Ureter (tissue), 1 donor: ENCODE measurements around the gene TAGLN2. TPM values are rescaled to one million over a fixed set of nuclear protein-coding genes. Genes with fewer than 3 reads are reported as not detected.

Source experiments
- DNase-seq: peaks from one replicate; pipeline ENCODE4 v3.0.0-alpha.2; 2020; ENCODE audit warnings: low spot score
- total RNA-seq: library from RNA; stranded (reverse); gene quantifications from one replicate; pipeline ENCODE4 v1.2.4, GENCODE V29; 2023
- donor health status: DM: yes; HTN: yes; CAD: no.

The TAGLN2 gene
- total RNA-seq, result 322 TPM

- DNase-seq, result peak; percentile 93
Measured at GRCh38 chr1:159924791-159925718, at the start of gene TAGLN2. Gene TAGLN2, minus strand, starts transcription at chr1:159925507. Its CDS starts 4,998 bp downstream, at chr1:159920509.

DNA sequence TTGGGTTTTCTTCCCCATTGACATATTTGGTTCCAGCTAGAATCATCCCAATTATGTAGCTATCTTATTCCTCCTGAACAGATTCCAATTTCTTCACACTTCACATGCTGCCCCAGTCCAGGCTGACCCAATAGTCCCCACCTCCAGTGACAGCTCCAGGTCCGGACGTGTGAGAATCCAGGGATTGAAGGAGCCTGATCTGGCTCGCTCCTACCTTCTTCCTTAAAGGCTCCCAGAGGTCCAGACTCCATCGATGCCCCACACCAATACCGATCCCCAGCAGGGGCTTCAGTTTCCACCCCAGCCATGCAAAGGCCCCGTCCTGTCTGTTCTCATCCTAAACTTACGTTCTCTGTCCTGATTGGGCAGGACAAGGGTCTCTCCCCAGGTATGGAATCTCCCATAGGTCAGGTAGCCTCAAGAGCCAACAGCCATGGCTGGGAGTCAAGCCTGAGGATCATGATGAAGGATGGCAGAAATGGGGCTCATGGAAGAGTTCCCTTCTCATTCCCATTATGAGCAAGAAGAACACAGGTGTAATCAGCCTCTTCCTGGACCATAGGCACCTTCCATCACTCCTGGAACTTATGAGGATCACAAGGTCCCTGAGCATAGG, 49.2 kb upstream of the TAGLN2 start:
- no peak for DNase-seq

GRCh38 chr1:159973350-159973940, 48.1 kb upstream of the TAGLN2 start:
- DNase-seq, result no peak

DNA sequence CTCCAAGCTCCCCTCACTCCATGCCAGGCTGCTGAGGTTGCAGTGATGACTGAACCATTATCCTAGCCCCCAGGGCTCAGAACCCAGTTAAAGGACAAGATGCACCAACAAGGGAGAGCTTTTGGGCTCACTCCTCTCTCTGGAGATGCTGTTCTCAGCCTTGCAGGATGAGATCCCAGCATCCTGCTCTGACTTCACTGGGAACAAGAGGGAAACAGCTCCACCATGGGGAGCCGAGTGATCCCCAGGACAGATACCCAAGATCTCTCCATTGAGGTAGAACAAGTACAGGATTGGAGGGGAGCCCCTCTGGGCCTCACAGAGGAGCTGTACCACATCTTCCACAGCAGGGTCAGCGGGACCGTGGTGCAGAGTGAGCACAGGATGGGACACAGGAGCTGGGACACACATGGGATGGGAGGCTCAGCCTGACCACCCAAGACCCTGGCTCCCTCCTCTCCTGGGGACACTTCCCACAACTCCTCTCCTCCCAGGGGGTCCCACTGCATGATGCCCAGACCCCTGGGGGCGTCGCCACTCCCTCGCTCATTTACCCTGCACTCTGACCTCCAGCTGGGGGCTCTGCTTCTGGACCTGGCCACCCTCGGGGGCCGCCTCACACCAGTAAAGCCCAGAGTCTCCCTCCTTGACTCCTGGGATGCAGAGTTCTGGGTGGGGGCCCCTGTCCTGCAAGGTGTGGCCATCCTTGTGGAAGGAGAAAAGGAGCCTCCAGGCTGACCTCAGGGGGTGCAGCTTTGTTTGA, 47.3 kb upstream of the TAGLN2 start:
- DNase-seq, result no peak

DNA sequence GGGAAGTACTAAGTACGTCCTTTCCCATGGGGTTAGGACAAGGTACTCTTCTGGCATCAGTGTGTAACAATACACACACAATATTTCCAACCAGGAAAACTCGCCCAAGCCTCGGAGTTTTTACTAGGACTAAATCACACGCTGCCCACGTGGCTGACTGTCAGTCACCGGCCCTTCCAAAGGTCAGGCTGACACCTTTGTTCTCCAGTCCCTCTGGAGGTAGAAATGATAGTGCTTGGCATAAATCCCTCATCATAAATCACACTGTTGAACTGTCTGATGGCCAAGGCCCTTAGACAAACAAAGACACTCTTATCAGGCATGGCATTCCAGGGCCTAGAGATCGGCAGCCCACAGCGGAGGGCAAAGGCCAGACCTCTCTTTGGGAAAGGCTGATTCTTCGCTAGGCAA, 45.6 kb upstream of the TAGLN2 start:
- DNase-seq, result no peak

DNA sequence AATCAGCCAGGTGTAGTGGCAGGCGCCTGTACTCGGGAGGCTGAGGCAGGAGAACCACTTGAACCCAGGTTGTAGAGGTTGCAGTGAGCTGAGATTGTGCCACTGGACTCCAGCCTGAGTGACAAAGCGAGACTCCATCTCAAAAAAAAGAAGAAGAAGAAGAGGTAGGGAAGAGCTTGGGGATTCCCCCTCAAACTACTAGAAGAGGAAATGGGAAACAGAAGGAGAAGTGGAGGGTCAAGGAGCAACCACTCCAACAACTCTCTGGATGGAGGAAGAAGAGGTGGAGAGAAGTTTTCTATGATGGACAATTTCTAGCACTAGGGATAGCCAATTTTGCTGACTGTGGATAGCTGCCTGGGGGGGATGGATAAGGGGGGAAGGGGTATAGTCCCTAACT, 43.6 kb upstream of the TAGLN2 start:
- no peak for DNase-seq

DNA sequence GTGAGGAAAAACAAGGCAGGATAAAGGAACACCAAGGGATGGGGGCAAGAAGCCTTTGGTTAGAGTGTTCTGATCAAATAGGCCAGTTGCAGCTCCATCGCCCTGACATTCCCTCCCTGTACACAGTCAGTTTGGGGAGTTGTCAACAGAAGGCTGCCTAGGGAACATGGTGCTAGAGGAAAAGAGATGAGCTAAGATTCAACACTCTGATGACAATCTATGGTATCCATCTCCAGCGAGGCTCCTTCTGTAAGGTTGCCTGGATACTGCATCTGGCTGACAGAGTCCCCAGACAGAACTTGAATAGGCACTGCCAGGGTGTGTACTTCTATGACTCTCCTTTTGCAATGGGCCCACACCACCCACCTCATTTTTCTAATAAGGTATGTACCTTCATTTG, 40.0 kb upstream of the TAGLN2 start:
- DNase-seq, result no peak

DNA sequence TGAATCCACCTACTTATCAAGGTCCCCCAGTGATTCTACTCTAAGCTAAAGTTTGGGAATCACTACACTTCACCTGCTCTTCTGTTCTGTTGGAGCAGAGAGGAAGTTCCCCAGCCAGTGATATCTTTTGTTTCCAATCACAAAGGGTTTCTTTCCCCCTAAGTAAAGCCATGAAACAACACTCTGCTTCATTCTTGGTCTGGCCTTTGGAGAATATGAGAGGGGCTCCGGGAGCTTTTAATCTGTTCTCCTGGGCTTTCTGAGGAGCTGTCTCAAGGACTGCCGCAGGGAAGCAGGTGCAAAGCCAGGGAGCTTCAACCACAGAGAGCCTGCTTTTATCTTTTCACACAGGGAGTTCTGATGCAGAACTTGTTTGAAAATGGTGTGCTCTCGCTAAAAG, 38.8 kb upstream of the TAGLN2 start:
- DNase-seq, result no peak

DNA sequence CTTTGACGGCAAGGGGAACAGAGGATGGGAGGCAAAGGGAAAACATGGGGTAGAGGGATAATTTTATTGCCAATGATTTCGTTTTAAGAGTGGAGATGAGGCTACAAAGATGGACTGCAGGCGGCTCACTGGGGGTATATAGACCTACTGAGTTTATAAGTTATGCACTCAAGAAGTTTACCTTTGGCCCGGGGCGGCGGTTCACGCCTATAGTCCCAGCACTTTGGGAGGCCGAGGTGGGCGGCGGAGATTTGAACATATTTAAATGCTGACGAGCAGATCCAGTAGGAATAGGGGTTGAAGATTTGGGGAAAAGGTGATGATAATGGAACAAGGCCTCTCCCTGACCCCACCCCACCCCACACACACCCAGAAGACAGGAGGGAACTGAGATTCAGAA, 36.9 kb upstream of the TAGLN2 start:
- DNase-seq, result no peak

GRCh38 chr1:159961636-159962035, 36.3 kb upstream of the TAGLN2 start:
- no peak for DNase-seq

GRCh38 chr1:159960721-159961381, 35.5 kb upstream of the TAGLN2 start:
- DNase-seq, result no peak

DNA sequence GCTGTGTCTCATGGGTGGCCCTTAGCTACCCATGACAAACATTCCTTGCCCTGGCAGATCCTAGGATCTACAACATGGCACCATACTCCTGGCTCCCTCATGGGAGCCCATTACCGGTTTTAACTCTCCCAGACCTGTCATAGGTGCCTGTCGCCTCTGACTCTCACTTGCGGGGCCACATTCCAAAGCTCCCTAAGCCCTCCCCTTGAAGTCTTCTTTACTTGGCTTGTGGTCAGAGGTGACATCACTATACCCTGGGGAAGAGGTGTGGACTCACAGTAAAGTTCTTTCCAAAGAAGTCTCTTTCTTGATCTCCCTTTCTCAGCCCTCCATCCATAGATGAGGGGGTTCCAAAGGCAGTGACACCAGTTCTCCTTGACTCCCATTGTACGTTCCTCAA, 34.1 kb upstream of the TAGLN2 start:
- DNase-seq, result no peak

GRCh38 chr1:159958719-159959380, 33.5 kb upstream of the TAGLN2 start:
- no peak for DNase-seq

GRCh38 chr1:159957824-159958268, 32.5 kb upstream of the TAGLN2 start:
- DNase-seq, result no peak

GRCh38 chr1:159955456-159955855, 30.1 kb upstream of the TAGLN2 start:
- no peak for DNase-seq

DNA sequence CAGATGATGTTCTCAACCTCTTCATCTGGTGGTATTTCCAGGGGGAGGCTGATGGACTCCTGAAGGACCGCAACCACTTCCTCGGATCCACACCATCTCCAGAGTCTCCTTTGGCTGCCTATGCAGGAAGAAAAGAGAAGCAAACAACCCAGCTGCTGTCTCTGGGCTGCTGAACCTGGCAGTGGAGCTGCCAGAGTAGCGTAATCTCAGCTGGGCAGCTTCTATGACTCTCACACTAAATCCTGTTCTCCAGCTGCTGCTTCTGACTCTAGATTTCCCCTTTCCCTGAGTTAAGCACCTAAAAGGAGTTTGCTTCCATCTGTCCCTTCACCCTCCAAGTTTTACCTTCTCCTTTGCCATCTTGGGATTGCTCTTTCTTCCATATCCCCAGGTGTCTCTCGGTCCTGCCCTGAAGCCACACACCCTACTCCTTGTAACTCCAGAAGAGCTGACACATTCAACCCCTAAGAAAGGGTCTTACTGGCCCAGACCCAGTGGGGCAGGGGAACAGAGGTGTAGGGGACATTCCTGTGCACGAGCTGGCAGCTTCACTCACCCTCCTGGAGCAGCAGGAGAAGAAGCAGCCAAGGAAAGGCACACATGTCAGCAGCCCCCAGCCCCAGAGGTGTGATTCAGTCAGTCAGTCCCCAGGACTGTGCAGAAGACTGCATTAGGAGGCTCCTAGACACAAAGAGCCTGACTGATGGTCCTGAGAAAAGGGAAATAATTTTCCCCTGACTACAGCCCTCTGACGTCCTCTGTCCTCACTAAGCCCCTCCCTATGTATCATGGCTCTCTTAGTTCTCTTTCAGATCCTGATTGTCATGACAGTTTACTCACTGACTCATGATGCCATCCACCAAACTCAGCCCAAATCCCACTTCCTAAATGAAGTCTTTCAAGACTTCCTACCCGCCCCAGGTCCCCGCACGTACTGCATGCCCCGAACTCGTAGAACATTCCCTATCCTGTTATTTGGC, 28.5 kb upstream of the TAGLN2 start, which contains the start of gene SLAMF9:
SLAMF9 (minus strand) TSS at position 702 of the 980 bp plus-strand sequence; CDS start at position 602, 100 bp downstream.
- DNase-seq, result no peak

DNA sequence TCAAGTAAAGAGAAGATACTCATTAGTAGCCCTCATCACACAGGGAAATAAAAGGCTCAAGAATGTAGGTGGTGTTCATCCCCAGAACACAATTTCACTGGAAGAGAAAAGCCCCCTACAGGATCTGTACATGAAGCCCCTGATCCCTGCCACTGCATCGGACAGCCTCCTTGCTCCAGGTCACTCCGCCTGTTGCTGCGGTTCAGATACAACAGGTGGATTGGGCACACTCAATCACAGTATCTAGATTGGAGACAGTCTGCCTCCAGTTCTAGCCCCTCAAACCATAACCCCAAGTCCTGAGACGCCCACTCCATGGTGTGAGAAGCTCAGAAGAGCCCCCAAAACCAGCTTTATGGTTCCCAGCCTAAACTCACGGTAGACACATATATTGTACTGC, 27.6 kb upstream of the TAGLN2 start:
- DNase-seq, result no peak

DNA sequence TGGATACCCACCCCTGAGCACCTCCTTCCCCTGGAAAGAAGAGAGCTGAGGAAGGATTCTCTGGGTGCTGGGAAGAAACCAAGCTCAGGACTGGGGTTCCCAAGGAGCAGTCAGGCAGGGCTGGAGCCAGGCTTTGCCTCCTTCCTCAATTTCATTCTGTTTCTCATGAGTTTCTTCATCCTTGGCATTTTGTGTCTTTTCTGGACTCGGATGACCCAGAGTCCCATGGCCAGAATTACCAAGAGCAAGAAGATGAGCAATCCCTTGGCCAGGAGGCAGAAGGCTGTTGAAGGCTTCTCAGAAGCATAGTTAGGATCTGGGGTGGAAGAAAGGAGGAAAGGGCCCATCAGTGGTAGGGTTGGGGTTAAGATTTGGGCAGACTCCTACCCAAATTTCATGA, 26.2 kb upstream of the TAGLN2 start:
- DNase-seq, result no peak

- no peak for DNase-seq
Measured at GRCh38 chr1:159951016-159951415, 25.7 kb upstream of the TAGLN2 start.

GRCh38 chr1:159949981-159950381, 24.7 kb upstream of the TAGLN2 start:
- no peak for DNase-seq
